ENCODE measurements around the gene LMBRD2. TPM values are rescaled to one million over a fixed set of nuclear protein-coding genes. Genes with fewer than 3 reads are reported as not detected.

Gene LMBRD2
- polyA plus RNA-seq, 2 of the 4 experiments (the other 2 are of a cell fraction) = 2.9 to 6.8 TPM

DNA sequence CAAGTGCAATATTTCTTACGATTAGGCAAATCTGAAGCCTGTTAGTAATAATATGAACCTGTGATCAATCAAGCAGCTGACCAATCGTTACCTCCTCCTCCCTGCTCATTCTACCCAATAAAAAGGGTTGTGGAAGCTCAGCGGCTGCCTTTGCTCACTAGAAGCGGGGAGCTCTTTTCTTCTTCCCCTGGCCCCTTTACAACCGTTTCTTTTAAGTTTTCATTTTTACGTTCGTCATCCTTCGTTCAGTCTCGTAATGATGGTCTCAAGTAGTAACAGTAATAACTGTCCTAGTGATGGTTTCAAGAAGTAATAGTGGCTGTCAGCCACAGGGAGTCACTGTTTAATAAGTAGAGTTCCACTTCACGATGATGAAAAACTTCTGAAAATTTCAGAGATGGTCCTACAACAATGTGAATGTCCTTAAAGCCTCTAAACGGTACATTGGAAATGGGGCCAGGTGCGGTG is 91.2 kb downstream of the LMBRD2 start:
- Histone ChIP-seq H3K9me3 (no peaks in the 10 kb centered on the region), H3K27ac (no peak overlapping the region), H3K4me2 (peak overlapping the region; percentile 38; the same call in 2 of the 3 replicates), H3K4me3 (no peak overlapping the region), H3K4me1 (no peaks in the 10 kb centered on the region)
- ATAC-seq (peak; percentile 67 to 75; a peak in 4 of 6 replicates), FAIRE-seq (no peak), DNase-seq (ENCODE audit: low read depth in 1 of 2, low spot score in 1 of 2) (peak; percentile 13 to 27)
- POLR2A ChIA-PET = no interaction called here
- CTCF ChIA-PET = interaction anchor here (1.2 kb wide), 1 partner anchor 26 kb away, joined by 3 read pairs; no protein-coding TSS in a partner anchor
- 25% methylated on average over 12 of the region's 12 CpGs for WGBS (ENCODE audit: missing lambda C conversion rate)
- no peak for TF ChIP-seq POLR2A (IDR thresholded peaks at IDR 0.05; ENCODE audit: low read length)
- TF ChIP-seq RAD21 (conservative IDR thresholded peaks at IDR 0.05 in 1 of 2, IDR thresholded peaks at IDR 0.05 in 1 of 2) = peak in 1 of 2 experiments; percentile 45; a peak in 3 of 5 replicates
- TF ChIP-seq RARB (CRISPR knock-in tag; IDR thresholded peaks at IDR 0.05) = no peak
- TF ChIP-seq, protein P1, sequence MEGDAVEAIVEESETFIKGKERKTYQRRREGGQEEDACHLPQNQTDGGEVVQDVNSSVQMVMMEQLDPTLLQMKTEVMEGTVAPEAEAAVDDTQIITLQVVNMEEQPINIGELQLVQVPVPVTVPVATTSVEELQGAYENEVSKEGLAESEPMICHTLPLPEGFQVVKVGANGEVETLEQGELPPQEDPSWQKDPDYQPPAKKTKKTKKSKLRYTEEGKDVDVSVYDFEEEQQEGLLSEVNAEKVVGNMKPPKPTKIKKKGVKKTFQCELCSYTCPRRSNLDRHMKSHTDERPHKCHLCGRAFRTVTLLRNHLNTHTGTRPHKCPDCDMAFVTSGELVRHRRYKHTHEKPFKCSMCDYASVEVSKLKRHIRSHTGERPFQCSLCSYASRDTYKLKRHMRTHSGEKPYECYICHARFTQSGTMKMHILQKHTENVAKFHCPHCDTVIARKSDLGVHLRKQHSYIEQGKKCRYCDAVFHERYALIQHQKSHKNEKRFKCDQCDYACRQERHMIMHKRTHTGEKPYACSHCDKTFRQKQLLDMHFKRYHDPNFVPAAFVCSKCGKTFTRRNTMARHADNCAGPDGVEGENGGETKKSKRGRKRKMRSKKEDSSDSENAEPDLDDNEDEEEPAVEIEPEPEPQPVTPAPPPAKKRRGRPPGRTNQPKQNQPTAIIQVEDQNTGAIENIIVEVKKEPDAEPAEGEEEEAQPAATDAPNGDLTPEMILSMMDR (IDR thresholded peaks at IDR 0.05) = peak; percentile 19; the same call in 1 of the 3 replicates

DNA sequence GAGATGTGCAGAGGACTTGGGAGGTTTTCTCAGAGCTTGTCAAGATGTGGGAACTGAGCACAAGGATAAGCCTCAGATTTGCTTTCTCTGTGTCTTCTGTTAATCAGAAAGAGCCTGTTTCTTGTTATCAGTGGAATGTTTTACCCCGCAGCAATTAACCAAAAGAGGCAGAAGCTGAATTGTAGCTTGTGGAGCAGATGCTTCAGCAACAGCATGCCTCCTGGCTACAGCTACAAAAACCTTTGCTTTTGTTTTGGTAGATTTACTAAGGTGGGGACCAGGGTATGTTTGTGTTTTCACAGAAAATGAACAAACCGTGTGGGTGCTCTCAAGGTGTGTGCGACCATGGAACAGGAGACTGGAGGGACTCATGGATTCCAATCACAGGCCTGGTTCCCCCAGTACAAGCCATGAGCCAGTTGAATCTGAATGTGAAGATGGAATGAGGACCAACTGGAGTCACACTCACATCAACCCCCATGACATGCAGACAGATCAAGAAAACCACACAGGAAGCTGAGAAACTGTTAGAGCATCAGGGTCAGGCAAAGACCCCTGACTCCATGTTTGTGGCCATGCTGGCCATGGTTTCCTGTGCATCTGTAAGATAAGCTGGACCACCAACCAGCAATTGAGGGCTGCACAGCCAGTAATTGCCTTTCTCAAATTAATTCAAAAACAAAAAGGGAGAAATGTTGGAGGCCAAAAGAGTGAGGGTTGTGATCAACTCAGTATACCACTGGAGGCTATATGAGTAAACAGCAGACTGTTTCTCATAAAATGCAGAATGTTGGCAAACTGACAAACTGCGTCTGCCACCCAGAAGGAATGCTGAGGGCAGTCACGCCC is 91.9 kb downstream of the LMBRD2 start:
- CTCF ChIA-PET = interaction anchor here (0.7 to 1.2 kb wide), 3 partner anchors 19 to 134 kb away, joined by 3 read pairs; no protein-coding TSS in a partner anchor
- H3K4me3 ChIP-seq = no peak overlapping the region

More for the DNA sequence above, 91.9 kb downstream of the LMBRD2 start:
- POLR2A ChIA-PET = no interaction called here
- no peak overlapping the region for H3K27ac ChIP-seq
- no peak for DNase-seq (ENCODE audit: low read depth in 1 of 2, low spot score in 1 of 2)
- no peak for FAIRE-seq
- H3K4me1 ChIP-seq = no peaks in the 10 kb centered on the region
- no peaks in the 10 kb centered on the region for H3K9me3 ChIP-seq
- ATAC-seq = no peak; a peak in 1 of 6 replicates
- peak overlapping the region; percentile 38; the same call in 2 of the 3 replicates for H3K4me2 ChIP-seq
- 18% methylated on average over 5 of the region's 5 CpGs for WGBS (ENCODE audit: missing lambda C conversion rate)
- TF ChIP-seq BCL3 (IDR thresholded peaks at IDR 0.05) (no peak), TP53 (CRISPR knock-in tag; IDR thresholded peaks at IDR 0.05) (no peak), RNF2 (IDR thresholded peaks at IDR 0.05; ENCODE audit: borderline replicate concordance, low read depth) (no peak), CBX8 (IDR thresholded peaks at IDR 0.05) (no peak), MYC (IDR thresholded peaks at IDR 0.05; ENCODE audit: borderline replicate concordance, low read length) (no peak), FOSB (CRISPR knock-in tag; IDR thresholded peaks at IDR 0.05) (no peak), MAZ (IDR thresholded peaks at IDR 0.05; ENCODE audit: borderline replicate concordance, low read depth, low read length) (no peak), HDAC2 (IDR thresholded peaks at IDR 0.05) (no peak), REST (IDR thresholded peaks at IDR 0.05) (no peak), MAX (IDR thresholded peaks at IDR 0.05) (no peak)
- TF ChIP-seq, protein P1 (IDR thresholded peaks at IDR 0.05) = no peak
